GM18507 (cell line): ENCODE data around the gene WNT3A.

Experiments used
- DNase-seq: peaks from one replicate; pipeline ENCODE4 v3.0.0; 2011; ENCODE audit warnings: low read depth; ENCODE audit not compliant: insufficient read length; ENCODE audit errors: extremely low spot score
- FAIRE-seq: peaks from 2 replicates; lab custom pipeline; 2011; peaks lifted over from hg19 to GRCh38; lab: Jason Lieb, UNC

WNT3A gene

GRCh38 chr1:228093050-228093906, 86.5 kb downstream of the WNT3A start:
- FAIRE-seq = no peak
- no peak for DNase-seq

- no peak for FAIRE-seq
Observed at GRCh38 chr1:228094432-228095016, 87.7 kb downstream of the WNT3A start.

DNA sequence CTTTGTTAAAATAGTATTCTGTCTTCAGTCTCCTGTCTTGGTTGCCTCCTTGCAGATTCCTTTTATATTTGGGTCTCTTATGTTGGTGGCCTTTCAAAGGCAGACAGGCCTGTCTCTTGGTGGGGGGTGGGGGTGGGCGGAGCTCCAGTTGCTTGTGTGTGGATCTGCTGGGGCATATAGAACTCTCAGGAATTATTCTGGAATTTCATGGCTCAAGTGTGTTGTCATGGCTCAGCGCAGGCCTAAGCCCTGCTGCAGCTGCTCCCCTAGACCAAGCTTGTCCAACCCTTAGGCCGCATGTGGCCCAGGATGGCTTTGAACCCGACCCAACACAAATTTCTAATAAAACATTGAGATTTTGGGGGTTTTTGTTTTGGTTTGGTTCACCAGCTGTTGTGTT, 88.4 kb downstream of the WNT3A start:
- no peak for DNase-seq
- no peak for FAIRE-seq

More at GRCh38 chr1:228094432-228095016, 87.7 kb downstream of the WNT3A start:
- DNase-seq = no peak

DNA sequence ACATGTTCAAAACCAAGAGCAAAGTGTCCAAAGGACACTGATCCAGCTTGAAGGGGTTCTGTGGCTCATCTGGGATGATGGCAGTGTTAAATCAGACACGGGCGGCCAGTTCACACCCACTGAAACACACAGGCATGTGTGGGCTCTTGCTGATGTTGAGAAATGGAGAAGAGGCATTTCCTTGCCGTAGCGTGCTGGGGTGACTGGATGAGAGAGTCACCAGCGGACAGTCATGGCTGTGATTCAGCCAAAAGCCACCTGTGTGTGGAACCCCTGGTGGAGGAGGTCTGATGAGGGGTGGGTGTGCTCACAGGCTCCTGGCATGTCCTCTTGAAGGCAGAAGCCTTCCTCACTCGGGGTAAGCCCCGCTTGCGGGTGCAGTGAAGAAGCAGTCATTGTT, 89.1 kb downstream of the WNT3A start:
- DNase-seq (no peak), FAIRE-seq (no peak)

DNA sequence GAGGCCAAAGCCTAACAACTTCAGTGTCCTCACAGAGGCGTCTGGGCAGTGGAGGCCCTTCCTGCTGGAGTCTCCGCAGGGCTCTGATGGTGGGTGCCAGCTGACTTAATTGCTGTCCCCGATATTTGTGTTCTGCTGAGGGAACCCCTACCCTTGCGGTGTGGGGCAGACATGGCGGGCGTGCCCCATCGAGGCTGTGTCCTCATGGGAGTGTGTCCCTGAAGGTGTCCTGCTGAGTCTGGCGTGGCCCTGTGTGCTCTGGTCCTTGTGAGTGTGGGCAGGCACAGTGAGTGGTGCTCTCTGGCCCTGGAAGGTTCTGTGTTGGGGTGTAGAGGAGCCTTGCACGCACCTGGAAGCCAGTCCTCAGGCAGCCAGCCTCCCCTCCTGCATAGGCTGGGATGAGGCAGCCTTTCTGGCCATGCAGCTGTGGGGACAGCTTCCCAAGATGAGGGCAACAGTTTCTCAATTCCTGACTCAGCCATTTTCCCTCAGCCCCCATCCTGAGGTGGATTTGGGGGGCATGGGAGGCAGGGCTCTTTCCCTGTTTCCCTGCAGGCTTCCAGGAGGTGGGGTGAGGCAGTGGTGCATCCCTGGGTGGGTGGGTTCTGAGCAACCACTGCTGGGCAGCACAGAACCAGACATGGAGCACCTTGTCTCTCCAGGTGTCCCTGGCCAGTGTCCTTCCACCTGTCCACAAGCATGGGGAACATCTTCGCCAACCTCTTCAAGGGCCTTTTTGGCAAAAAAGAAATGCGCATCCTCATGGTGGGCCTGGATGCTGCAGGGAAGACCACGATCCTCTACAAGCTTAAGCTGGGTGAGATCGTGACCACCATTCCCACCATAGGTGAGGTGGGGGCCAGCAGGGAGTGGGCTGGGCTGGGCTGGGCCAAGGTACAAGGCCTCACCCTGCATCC, 89.9 kb downstream of the WNT3A start:
- DNase-seq = no peak
- FAIRE-seq = no peak

- FAIRE-seq (no peak), DNase-seq (no peak)
Observed at GRCh38 chr1:228097333-228098081, 90.7 kb downstream of the WNT3A start.

- no peak for FAIRE-seq
- no peak for DNase-seq
Observed at GRCh38 chr1:228098323-228098931, 91.6 kb downstream of the WNT3A start.

- DNase-seq (no peak), FAIRE-seq (no peak)
Observed at GRCh38 chr1:228099331-228099732, 92.5 kb downstream of the WNT3A start.

DNA sequence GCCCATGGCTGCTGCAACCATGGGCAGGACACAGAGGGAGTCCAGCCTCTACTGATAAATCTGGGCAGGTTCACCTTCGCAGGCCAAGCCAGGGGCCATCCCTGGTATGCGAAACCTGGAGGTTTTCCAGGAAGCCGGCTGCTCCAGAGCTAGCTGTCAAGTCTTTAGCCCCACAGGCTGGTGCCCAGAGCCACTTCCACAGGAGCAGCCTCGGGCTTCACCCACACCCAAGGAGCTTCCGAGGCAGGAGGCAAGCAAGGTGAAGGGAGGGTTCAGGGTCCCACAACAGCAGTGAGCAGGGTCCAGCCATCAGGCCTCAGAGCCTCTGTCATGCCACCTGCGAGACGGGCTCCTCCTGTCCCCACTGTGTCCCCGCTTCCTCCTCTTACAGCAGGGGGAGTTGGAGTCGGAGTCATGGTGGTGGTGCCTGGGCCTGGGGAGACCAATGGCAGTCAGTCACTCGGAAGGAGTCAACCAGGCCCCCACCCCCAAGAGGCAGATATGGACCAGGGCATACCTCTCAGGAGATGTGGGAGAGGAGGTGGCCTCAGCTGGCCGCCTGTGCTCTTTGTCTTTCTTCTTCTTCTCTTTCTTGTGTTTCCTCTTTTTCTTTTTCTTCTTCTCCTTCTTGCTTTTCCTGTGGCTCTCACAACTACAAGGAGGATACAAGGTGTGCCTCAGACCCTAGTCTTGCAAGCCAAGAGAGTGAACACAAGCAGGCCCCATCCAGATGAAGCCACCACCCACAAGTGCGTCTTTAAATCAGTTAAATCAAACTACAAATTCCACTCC, 94.2 kb downstream of the WNT3A start:
- FAIRE-seq = no peak
- DNase-seq = no peak

GRCh38 chr1:228101614-228101993, 94.8 kb downstream of the WNT3A start:
- DNase-seq (no peak), FAIRE-seq (no peak)

DNA sequence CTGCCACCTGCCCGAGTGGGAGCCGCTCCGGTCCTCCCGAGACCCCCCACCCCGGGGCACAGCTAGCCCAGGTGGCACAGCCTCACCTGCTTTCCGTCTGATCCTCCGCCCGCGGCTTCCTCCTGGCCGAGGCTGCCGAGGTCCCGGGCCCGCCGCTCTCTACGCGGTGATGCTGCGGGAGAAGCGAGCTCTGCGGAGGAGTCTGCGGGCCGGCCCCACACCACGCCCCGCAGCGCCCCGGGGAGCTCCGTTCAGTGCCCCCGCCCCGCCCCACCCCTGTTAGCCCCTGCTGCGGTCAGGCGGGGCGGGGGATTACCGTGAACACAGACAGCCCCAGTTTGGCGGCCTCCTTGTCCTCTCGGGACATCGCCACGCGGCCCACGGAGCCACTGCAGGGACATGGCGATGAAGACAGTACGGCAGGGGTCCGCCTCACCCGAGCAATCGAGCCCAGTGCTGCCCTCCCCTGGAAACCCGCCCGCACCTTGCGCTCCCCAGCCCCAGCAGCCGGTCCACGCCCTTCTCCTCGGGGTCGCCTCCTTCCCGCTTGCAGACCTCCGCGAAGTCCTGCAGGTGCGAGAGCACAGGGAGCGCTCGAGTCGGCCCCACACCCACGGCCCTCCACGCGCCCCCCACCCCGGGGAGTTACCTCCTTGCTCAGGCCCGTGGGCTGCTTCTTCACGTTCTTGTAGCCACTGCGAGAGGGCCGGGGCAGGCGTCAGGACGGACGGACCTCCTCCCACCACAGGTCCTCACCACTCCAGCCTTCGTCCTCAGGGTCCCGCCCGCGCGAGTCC, 95.4 kb downstream of the WNT3A start:
- FAIRE-seq (no peak), DNase-seq (no peak)

GRCh38 chr1:228102791-228103620, 96.2 kb downstream of the WNT3A start, which contains the start of gene C1orf35:
TSS of gene C1orf35 (minus strand) at chr1:228103325. CDS start at chr1:228103227, 98 bp downstream.
- FAIRE-seq (peak; percentile 96), DNase-seq (peak; percentile 93)

DNA sequence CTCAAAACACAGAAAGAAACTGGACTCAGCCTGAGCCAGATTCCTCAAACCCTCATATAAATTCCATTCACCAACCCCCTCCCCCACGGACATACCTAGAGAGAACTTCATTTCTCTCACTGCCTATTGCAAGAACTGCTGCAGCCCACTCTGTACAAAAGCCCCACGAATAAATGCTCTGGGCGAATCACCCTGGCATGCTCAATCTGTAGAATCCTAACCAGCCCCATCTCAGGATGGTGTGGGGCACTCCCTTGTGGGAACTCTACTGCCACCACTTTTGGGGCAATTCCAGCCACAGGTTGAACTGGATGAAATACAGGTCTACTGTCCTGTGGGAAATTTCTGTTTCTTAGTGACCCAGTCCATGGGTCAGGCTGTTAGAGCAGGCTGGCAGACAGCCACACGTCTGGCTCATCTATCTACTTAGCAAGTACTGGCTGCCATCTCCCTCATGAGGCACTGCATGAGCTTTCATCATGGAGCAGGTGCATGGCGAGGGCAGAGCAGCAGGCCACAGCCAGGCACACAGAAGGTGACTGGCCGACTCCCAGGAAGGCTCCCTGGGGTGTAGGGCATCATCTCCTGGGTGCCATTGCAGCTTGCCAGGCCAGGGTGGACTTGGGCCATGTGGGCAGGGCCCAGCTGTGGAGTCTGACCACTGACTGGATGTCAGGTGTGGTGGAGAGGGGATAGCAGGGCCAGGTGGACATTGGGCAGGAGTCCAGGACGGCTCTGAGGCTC, 97.9 kb downstream of the WNT3A start:
- no peak for DNase-seq

DNA sequence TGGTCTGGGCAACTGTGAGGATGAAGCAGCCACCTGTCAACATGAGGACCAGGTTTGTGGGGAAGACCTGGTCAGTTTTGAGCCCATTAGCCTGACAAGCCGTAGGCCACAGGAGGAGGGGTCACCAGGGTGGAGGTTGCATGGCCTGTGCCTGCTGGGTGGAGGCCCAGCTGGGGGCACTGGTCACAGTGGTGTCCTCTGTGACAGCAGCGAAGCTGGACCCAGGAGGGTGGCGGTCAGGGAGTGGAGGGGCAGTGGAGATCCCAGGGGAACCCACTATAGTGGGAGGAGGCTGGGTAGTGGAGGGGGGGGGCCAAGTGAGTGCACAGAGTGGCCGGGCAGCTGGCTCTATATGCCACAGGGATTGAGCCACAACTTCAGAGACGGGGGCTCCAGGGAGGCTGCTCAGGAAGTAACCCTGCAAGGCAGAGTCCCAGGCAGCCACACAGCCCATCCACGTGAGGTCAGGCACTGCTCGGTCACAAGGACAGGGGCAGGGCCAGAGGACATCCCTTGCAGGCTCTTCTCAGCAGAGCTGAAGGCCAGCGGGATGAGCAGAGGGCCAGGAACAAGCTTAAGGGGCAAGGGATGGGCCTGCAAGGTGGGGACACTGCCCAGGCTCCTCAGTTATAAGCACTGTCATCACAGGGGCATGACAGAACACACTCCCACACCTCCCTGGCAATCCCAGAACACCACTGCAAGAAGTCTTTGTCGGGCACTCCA, 98.6 kb downstream of the WNT3A start:
- FAIRE-seq = no peak
- no peak for DNase-seq

More for the DNA sequence above, 97.9 kb downstream of the WNT3A start:
- FAIRE-seq = no peak
